Neural progenitor cell (in vitro differentiated cells): ENCODE measurements around the gene KNDC1. TPM values are rescaled to one million over a fixed set of nuclear protein-coding genes. Genes with fewer than 3 reads are reported as not detected.

ENCODE experiments used
- DNase-seq: peaks from one replicate; pipeline ENCODE4 v3.0.0-alpha.2; 2016; ENCODE audit warnings: low spot score
- H2AFZ ChIP-seq: fragments of 200-600 bp; sonication (generic); replicated peaks from 2 replicates; pipeline ENCODE4 v1.6.1; 2016; ENCODE audit warnings: antibody characterized with exemption
- H3F3A ChIP-seq: fragments of 200-600 bp; sonication (generic); 2 replicates; pipeline ENCODE4 v1.6.1; 2016; ENCODE audit warnings: antibody characterized with exemption, low read depth
- H3K27ac ChIP-seq: fragments of 200-600 bp; sonication (generic); 2 replicates; pipeline ENCODE4 v1.5.1; 2016; ENCODE audit warnings: mild to moderate bottlenecking
- H3K27me3 ChIP-seq: fragments of 200-600 bp; sonication (generic); 2 replicates; pipeline ENCODE4 v1.6.1; 2016; ENCODE audit warnings: mild to moderate bottlenecking, moderate library complexity
- H3K36me3 ChIP-seq: fragments of 200-600 bp; sonication (generic); 2 replicates; pipeline ENCODE4 v1.5.1; 2016
- H3K4me1 ChIP-seq: fragments of 200-600 bp; sonication (generic); 2 replicates; pipeline ENCODE4 v1.6.1; 2016; ENCODE audit warnings: mixed run types
- H3K4me2 ChIP-seq: fragments of 200-600 bp; sonication (generic); 2 replicates; pipeline ENCODE4 v1.6.1; 2016
- H3K4me3 ChIP-seq: fragments of 200-600 bp; sonication (generic); 2 replicates; pipeline ENCODE4 v1.5.1; 2016
- H3K79me2 ChIP-seq: fragments of 200-600 bp; sonication (generic); 2 replicates; pipeline ENCODE4 v1.6.1; 2016; ENCODE audit warnings: low read depth
- H3K9ac ChIP-seq: fragments of 200-600 bp; sonication (generic); 2 replicates; pipeline ENCODE4 v1.6.1; 2016
- H3K9me3 ChIP-seq: fragments of 200-600 bp; sonication (generic); 2 replicates; pipeline ENCODE4 v1.5.1; 2016; ENCODE audit warnings: low read depth
- H4K20me1 ChIP-seq: fragments of 200-600 bp; sonication (generic); 2 replicates; pipeline ENCODE4 v1.6.1; 2016; ENCODE audit warnings: low read depth
- H3K27ac Mint-ChIP-seq: 3 replicates; pipeline ENCODE4 v1.8.0; 2021; ENCODE audit warnings: mixed read lengths
- H3K27me3 Mint-ChIP-seq: 2 replicates; pipeline ENCODE4 v1.8.0; 2022; ENCODE audit warnings: low read depth, mild to moderate bottlenecking, inconsistent platforms, moderate library complexity, mixed read lengths; ENCODE audit not compliant: insufficient read depth
- H3K36me3 Mint-ChIP-seq: 3 replicates; pipeline ENCODE4 v1.8.0; 2021; ENCODE audit warnings: mixed read lengths
- H3K4me1 Mint-ChIP-seq: 3 replicates; pipeline ENCODE4 v1.8.0; 2021; ENCODE audit warnings: mixed read lengths
- H3K4me3 Mint-ChIP-seq: 3 replicates; pipeline ENCODE4 v1.8.0; 2021; ENCODE audit warnings: mild to moderate bottlenecking, moderate library complexity, mixed read lengths
- H3K9me3 Mint-ChIP-seq: 3 replicates; pipeline ENCODE4 v1.8.0; 2020; ENCODE audit warnings: mixed read lengths
- CTCF ChIP-seq: fragments of 200-600 bp; sonication (generic); IDR thresholded peaks from 2 replicates; pipeline ENCODE4 v1.5.1; 2017; ENCODE audit warnings: antibody characterized with exemption, mild to moderate bottlenecking
- EZH2 ChIP-seq: fragments of 200-600 bp; sonication (generic); IDR thresholded peaks from 2 replicates; pipeline ENCODE4 v1.6.1; 2017; ENCODE audit warnings: antibody characterized with exemption, mild to moderate bottlenecking, moderate library complexity
- EZH2phosphoT487 ChIP-seq: fragments of 200-600 bp; sonication (generic); IDR thresholded peaks from 2 replicates; pipeline ENCODE4 v1.6.1; 2017; ENCODE audit warnings: antibody characterized with exemption
- total RNA-seq: library from RNA; depleted of rRNA; stranded (reverse); fragments of >200 nt; gene quantifications from 2 replicates; pipeline ENCODE4 v1.2.3, GENCODE V29; 2015; ENCODE audit warnings: low replicate concordance

The KNDC1 gene
- total RNA-seq, 1 donor from 2014 or later, result 1.8 TPM

DNA sequence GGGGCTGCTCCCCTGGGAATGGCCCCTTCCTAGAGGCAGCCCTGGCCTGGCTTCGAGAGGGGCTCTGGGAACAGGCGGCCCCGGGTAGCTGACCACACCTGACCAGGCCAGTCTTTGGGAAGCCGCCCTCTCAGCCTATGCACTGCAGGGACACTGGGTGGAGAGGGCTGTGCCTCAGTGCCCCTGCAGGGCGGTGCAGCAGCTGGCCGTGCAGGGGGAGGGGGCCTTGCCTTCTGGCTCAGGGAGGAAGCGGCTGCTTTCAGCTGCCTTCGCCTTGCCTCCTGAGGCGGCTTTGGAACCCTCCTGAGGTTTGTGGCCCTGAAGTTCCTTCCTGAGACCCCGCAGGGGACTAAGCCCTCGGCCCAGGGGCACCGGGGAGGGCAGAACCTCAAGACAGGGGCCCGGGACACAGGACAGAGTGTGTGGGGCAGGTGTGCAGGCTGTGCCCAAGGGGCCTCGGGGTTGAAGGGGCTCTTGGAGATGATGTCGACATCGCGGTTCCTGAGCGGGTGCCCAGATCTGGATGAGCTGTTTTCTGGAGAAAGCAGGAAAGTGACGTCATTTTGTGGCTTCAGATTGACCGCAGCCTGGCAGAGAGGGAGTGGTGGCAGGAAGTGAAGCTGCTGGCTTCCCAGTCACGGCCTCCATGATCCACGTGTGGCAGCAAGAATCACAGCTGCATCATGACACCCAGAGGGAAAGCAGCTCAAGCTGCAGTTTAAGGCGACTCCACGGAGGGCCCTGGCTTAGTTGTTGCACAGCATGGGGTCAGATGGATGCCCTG is 99.0 kb downstream of the KNDC1 start:
- no peak overlapping the region for H3K9ac ChIP-seq
- H3K36me3 ChIP-seq, result no peaks in the 10 kb centered on the region
- peaks cover 8% of the 10 kb centered on the region for H3F3A ChIP-seq
- no peak overlapping the region for H3K4me2 ChIP-seq
- Mint-ChIP-seq H3K4me1 (peaks cover 39% of the 10 kb centered on the region), H3K9me3 (no peaks in the 10 kb centered on the region), H3K27ac (no peak overlapping the region), H3K4me3 (peak overlapping the region; percentile 38), H3K27me3 (peaks cover 13% of the 10 kb centered on the region), H3K36me3 (no peaks in the 10 kb centered on the region)
- no peak for DNase-seq
- no peak overlapping the region for H2AFZ ChIP-seq
- H3K27ac ChIP-seq, result no peak overlapping the region
- H4K20me1 ChIP-seq, result no peaks in the 10 kb centered on the region
- H3K4me1 ChIP-seq, result peaks cover 20% of the 10 kb centered on the region
- H3K79me2 ChIP-seq, result no peaks in the 10 kb centered on the region
- TF ChIP-seq CTCF (no peak), EZH2 (no peak), EZH2phosphoT487 (no peak)
- H3K4me3 ChIP-seq, result no peak overlapping the region
- H3K27me3 ChIP-seq, result peaks cover 24% of the 10 kb centered on the region
- no peaks in the 10 kb centered on the region for H3K9me3 ChIP-seq

GRCh38 chr10:133259602-133259989 is 99.6 kb downstream of the KNDC1 start:
- H4K20me1 ChIP-seq, result no peaks in the 10 kb centered on the region
- H3K4me3 ChIP-seq, result no peak overlapping the region
- H3K9me3 ChIP-seq, result no peaks in the 10 kb centered on the region
- H3K9ac ChIP-seq, result no peak overlapping the region
- H3K27me3 Mint-ChIP-seq, result peaks cover 14% of the 10 kb centered on the region
- H3K4me2 ChIP-seq, result no peak overlapping the region
- H2AFZ ChIP-seq, result no peak overlapping the region
- no peak overlapping the region for H3K27ac ChIP-seq
- H3K27me3 ChIP-seq, result peaks cover 29% of the 10 kb centered on the region
- peak overlapping the region; percentile 52 for H3K4me3 Mint-ChIP-seq
- TF ChIP-seq EZH2 (no peak), EZH2phosphoT487 (no peak), CTCF (no peak)
- H3K27ac Mint-ChIP-seq, result no peak overlapping the region
- peaks cover 8% of the 10 kb centered on the region for H3F3A ChIP-seq
- H3K4me1 Mint-ChIP-seq, result peaks cover 37% of the 10 kb centered on the region
- H3K4me1 ChIP-seq, result peaks cover 15% of the 10 kb centered on the region
- H3K36me3 ChIP-seq, result no peaks in the 10 kb centered on the region
- no peak for DNase-seq
- H3K9me3 Mint-ChIP-seq, result no peaks in the 10 kb centered on the region
- H3K79me2 ChIP-seq, result no peaks in the 10 kb centered on the region
- H3K36me3 Mint-ChIP-seq, result no peaks in the 10 kb centered on the region

GRCh38 chr10:133260895-133261725 is 101.1 kb downstream of the KNDC1 start:
- TF ChIP-seq EZH2 (no peak), EZH2phosphoT487 (no peak), CTCF (no peak)
- H3K79me2 ChIP-seq, result no peaks in the 10 kb centered on the region
- DNase-seq, result peak; percentile 68
- no peaks in the 10 kb centered on the region for H3K9me3 ChIP-seq
- H3K27me3 ChIP-seq, result peaks cover 29% of the 10 kb centered on the region
- H3K36me3 ChIP-seq, result no peaks in the 10 kb centered on the region
- H3K4me2 ChIP-seq, result peak overlapping the region; percentile 83
- no peak overlapping the region for H3K27ac ChIP-seq
- H3K4me1 ChIP-seq, result peaks cover 15% of the 10 kb centered on the region
- no peaks in the 10 kb centered on the region for H3K36me3 Mint-ChIP-seq
- H4K20me1 ChIP-seq, result no peaks in the 10 kb centered on the region
- no peaks in the 10 kb centered on the region for H3K9me3 Mint-ChIP-seq
- H2AFZ ChIP-seq, result no peak overlapping the region
- H3K4me3 Mint-ChIP-seq, result peak overlapping the region; percentile 74
- peaks cover 8% of the 10 kb centered on the region for H3F3A ChIP-seq
- H3K9ac ChIP-seq, result no peak overlapping the region
- H3K4me3 ChIP-seq, result peak overlapping the region; percentile 87
- H3K4me1 Mint-ChIP-seq, result peaks cover 39% of the 10 kb centered on the region
- no peak overlapping the region for H3K27ac Mint-ChIP-seq
- H3K27me3 Mint-ChIP-seq, result peaks cover 16% of the 10 kb centered on the region
